SW480 (cell line): ENCODE results near the gene ANKRD6.
A peak's percentile ranks its signal among the peaks of the same experiment; 100 is the strongest.
"Not testable (repeated sequence)": the region's sequence is repeated elsewhere in the genome, so short reads cannot be mapped to it uniquely, and the experiment has no call there.

Experiments
- DNase-seq: peaks from one replicate; pipeline ENCODE4 v3.0.0-alpha.2; 2016; ENCODE audit warnings: low spot score

The ANKRD6 gene

DNA sequence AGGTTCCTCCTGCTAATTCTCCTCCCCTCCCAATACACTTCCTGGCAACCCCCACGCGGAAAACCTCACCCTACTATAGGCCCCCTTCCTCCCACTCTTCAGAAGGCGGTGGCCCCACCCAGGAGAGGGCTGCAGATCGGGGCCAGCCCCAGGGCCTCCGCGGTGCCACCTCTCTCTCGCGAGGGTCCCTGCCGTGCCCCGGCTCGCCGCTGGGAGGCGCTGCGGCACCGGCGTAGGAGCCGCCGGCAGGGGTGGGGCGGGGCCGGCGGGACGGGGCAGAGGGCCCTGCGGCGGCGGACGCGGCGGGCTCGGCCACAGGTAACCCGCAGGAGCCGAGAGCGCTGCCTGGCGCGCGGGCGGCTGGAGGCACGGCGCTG lies at the start of gene ANKRD6:
ANKRD6 (plus strand) TSS at position 278 of the 377 bp plus-strand sequence. CDS start 133,825 bp downstream, outside the sequence.
- DNase-seq = peak; percentile 35

DNA sequence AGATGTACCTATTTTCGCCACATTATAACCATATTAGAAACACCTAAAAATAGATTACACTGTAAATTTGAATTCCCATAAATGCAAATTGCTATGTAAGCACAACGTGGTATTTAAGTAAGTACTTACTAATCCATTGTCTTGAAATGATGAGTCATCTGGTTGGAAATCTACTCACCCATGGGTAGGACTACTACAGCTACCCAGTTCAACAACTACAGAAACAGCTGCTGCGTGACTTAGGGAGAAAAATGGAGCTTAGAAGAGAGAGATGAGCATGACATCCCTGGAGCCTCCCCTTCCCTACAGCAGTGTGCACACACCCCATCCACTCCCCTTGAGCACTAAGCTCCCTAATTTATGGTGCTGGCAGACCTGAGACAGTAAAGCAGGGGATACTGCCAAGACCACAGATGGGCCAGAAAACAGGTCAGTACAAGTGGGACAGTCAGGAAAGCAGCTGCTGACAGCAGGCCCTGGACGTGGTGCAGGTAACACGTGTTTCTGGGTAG lies 47.7 kb upstream of the ANKRD6 start:
- DNase-seq = no peak

DNA sequence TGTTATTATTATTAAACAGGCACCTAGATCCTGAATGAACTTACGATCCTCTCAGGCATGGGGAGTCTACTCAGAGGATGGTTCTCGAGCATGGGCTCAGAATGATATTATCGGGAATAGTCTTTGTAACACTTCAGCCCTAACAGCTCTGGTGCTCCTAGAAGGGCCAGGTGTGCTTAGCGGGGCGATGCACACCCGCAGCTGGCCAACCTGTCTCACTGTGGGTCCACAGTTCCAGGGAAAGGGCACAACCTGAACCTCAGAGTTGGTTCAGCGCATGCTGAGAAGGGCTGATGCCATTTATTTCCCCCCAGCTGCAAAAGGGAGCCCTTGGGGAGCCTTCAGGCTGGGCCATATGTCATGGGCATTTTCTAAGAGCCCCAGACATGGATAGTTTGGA lies 47.1 kb upstream of the ANKRD6 start:
- no peak for DNase-seq

DNA sequence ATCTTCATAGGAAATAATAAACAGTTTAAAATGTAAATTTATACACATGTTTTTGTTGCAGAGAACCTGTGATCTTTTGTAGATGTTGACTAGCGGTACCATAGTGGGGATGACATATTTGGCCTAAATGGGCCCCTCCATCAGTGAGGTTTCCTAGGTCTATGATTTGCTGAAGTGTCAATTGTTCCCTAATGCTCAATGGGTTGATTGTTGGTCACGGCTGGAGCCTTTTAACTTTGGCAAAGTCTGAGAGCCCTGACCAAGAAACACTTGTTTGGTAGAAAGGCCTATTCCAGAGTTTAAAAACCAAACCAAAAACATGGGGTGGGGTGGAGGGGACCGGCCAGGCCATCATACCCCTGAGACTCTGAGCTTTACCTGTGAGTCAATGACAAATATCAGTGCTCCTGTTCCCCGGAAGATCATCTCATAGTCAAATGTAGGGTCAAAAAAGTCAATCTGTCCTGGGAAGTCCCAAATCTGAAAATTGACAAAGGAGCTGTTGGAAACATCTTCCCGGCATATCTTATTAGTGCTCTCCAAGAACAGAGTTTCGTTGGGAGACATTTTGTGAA lies 45.9 kb upstream of the ANKRD6 start:
- no peak for DNase-seq

DNA sequence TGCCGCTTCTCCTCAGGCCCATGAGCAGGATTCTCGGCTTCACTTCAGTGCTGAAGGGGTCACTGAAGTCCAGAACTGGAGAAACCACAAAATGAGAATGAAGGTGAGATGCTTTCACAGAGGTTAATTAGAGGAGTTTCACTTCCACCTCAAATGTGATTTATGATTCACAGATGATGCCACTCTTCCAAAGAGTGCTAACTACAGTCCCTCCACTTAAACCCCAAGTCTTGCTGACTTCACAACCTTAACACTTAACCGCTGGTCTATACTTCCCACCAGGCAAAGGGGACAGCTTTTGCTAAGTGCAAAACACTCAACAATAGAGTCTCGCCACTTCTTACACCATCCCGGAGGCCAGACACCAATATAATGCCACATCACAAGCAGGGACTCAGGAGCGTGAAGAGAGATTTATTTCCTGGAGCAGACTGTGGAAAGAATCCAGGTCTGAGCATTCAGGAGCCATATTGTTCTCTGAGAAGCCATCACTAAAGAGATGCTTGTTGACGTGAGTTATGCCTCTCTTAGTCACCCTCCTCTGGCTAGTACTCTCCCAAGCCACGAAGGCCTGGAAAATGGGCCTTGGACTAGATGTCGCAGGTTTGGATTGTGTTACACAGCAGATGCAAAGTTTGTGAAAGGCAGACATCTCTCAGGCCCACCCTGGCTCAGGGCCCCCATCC lies 45.3 kb upstream of the ANKRD6 start:
- DNase-seq = no peak

DNA sequence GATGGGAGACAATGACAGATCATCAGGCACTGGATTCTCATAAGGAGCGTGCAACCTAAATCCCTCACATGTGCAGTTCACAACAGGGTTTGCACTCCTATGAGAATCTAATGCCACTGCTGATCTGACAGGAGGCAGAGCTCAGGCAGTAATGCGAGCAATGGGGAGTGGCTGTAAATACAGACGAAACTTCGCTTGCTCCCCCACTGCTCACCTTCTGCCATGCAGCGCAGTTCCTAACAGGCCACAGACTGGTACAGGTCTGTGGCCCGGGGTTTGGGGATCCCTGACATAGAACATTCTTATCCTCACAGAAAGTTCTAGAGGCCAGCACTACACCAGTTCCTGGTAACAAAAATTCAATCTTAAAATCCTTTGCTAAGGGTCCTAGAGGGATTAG lies 44.1 kb upstream of the ANKRD6 start:
- no peak for DNase-seq

DNA sequence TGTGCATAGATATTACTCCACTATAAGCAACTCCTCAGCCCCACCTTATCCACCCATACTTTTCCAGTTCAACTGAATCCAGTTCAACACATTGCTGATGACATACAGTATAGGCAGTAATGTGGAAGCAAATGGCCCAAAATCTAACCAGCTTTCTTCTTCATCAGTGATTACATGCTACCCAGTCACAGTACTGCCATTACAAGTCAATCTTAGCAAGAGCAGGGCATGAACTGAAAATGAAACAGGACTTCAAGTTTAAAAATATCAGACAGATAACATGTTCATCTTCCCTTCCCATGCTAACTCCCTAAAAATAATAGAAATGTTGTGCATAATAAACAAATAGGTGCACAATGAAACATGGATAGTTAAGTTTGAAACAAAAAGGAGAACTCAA lies 40.1 kb upstream of the ANKRD6 start:
- DNase-seq = no peak

DNA sequence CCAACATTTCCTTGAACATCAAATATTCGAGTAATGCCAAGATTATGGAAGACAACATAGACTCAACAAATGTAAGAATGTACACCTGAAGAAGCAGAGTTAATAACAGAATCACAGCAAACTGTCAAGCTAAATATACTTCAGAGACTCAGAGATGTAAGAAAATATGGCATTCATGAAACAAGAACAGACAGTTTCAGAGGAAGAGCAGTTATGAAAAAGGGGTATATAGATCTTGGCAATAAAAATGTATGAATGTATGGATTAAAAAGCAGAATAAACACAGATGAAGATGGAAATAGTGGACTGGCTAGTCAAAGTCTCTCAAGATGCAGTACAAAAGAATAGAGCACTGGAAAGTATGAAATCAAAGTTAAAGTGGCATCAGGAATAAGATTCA lies 39.3 kb upstream of the ANKRD6 start:
- DNase-seq = no peak

DNA sequence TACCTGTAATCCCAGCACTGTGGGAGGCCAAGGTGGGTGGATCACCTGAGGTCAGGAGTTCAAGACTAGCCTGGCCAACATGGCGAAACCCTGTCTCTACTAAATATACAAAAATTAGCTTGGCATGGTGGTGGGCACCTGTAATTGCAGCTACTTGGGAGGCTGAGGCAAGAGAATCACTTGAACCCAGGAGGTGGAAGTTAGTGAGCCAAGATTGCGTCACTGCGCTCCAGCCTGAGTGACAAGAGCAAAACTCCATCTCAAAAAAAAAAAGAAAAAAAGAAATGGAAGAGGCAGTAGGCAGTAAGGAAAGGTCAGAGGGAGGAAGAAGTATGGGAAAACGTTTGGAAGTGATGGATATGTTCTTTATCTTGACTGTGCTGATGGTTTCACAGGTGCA lies 35.1 kb upstream of the ANKRD6 start:
- DNase-seq = not testable (repeated sequence)

DNA sequence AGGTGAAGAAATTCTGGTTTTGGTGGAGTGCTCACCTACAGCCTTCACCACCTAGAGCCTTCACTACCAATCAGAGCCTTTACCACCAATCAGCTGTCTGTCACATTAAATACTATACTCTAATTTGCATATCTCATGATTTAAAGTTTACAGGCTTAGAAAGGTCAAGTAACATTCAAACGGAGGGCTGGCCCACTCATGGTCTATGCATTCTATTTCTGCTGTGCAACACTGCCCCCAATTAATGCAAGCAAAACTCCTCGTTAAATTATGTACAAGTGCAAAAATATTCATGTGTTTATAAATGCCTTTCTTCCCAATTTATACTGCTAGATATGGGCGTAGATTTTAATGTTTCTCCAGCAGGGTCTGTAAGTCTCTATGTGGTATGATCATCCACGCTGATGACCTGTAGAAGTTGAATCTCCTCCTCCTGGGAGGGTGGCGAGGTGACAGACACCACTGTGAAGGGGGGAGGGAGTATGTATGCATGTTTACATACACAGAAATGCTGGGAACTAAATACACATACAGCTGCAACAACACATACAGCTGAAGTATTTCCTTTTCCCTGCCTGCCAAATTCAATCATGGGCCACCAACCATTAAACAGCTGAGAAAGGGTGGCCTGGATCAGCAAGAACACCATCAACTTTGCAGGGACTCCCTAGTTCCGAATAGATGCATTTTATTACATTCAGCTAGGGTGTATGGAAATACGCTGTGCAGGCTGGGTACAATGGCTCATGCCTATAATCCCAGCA lies 34.0 kb upstream of the ANKRD6 start:
- DNase-seq = no peak

DNA sequence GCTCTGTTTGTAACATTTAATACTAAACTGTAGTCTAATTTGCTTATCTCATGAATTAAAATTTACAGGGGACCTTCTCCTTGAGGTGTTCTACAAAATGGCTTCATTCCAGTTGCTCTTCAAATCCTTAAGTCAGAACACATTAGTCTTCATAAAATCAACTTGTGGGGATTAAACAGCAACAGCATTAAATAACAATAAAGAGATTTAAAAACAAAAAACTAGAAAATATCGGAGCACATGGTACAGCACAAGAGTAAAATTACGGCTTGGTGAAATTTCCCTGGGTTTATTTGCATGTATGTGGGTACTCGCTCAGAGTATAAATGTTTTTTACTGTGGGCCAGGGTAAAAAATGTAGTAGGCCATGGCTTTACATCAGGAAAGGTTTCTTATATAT lies 32.9 kb upstream of the ANKRD6 start:
- no peak for DNase-seq

DNA sequence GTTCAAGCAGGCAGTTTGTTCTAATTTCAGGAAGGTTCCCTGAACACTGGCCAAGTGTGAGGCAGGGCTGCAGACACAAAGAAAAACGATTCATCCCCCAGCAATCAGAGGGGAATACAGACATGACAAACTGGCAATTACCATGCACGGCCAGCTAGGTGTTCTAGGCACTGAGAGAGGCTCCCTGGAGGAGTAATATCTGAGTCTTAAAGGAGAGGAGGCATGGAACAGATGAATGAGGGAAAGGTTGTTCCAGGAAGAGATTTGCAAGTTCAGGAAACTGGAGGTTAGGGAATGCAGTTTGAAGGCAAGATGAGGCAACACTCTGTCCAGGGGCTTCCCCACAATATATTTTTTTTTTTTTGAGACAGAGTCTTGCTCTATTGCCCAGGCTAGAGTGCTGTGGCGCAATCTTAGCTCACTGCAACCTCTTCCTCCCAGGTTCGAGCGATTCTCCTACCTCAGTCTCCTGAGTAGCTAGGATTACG lies 32.0 kb upstream of the ANKRD6 start:
- no peak for DNase-seq

DNA sequence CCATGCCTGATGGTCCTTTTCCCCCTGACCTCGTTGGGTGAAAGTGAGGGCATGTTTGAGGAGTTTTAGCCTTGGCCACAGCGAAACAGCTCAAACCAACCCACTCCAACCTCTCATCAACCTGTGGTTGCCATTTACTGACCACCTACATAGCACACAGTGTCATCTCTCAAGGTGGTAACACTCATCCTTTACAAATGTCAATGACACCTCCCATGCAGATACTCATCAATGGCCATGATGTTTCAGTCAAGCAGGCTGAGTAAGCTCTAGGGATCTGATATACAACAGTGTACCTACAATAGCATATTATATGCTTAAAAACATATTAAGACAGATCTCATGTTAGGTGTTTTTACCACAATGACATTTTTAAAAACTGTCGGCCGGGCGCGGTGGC lies 30.2 kb upstream of the ANKRD6 start:
- no peak for DNase-seq

DNA sequence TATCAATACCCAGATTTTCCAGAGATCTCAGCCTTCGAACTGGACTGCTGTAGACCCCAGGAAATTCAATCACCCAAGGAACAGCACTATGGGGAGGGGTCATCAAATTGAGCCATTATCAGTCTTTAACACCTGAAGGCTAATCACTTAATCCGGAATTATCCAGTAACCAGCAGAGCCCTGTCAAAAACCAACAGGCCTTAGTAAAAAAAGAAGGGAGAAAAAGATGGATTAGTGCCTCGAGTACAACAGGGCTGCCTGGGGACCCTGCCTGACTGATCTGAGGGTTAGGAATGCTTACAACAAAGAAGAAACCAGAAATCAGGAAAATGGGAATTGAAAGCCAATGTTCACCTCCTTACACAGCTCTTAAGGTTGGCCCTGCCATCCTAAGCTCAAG lies 28.4 kb upstream of the ANKRD6 start:
- DNase-seq = no peak

DNA sequence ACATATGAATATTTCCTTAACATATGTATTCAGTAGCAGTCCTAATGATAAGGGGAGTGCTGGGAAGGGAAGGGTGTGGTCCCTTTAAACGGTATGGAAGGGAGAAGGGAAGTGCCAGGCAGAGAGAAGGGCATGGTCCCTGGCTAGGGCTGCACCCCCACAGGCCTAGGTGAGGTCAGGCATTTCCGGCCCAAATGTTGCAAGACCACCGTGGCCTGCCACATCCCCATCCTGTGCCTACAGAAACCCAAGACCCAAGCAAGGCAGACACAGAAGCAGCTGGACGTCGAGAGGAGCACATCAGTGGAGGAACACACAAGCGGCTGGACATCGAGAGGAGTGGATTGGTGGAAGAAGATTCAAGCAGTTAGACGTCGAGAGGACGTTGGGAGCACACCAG lies 26.8 kb upstream of the ANKRD6 start:
- no peak for DNase-seq

DNA sequence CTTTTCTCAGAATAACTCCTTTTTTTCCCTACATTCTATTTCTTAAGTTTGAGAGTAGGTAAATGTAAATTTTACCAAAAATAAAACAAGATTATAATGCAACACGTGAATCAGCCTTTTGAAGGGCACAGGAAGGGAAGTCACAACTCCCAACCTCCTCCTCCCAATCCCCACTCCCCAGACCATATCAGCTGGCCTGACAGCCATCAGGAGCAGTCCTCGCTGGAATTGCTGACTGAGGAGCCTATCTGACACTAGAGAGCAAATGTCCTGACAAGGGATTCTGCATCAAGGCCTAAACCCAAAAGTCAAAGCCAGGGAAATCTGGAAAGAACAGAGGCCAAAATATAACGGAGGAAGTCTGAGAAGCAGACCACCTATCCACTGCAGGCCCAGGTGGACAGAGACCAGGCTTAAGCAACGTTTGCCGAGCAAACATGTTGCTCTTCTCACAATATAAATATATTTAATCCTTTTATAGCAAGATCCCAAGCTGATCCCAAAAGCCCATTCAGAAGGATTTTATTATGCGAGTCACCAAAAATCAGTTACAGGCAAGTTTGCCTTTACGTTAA lies 23.4 kb upstream of the ANKRD6 start:
- DNase-seq = no peak

DNA sequence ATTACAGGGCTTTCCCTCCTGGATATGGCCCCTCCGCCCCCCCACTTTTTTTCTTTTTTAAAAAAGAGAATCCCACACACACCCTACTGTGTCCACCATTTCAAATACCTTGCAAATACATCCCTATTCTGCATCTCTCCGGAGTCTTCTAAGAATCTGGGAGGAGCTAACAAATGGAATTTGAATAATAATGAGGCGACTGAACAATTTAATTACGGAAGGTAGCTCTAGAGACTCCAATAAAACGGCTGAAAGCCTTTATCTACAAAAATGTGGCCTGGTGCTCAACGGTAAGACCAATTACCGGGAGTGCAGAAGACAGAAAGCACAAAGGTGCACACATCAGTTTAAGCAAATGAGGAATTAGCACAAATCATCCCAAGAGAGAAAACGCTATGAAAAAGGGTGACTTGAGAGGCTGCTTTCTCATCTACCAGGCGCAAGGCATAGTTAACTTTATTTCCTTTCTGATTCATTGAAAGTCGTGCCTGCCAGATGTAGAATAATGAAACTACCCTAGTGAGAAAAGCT lies 22.7 kb upstream of the ANKRD6 start:
- DNase-seq = no peak

DNA sequence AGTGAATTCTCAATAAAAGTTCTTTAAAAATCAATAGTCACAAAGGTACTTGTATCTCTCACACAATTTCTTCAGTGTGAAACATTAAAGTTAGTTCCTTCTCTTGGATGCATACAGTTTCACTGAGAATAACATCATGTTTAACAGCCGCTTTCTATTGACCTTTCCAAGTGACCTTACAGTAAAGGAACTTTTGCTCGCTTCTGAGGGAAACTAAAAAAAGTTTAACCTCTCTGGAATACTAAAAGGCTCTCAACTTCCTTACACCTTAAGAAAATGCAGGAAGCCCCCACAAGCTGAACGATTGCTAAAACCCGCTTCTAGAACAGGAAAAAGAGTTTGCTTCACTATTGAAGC lies 22.2 kb upstream of the ANKRD6 start:
- DNase-seq = no peak

DNA sequence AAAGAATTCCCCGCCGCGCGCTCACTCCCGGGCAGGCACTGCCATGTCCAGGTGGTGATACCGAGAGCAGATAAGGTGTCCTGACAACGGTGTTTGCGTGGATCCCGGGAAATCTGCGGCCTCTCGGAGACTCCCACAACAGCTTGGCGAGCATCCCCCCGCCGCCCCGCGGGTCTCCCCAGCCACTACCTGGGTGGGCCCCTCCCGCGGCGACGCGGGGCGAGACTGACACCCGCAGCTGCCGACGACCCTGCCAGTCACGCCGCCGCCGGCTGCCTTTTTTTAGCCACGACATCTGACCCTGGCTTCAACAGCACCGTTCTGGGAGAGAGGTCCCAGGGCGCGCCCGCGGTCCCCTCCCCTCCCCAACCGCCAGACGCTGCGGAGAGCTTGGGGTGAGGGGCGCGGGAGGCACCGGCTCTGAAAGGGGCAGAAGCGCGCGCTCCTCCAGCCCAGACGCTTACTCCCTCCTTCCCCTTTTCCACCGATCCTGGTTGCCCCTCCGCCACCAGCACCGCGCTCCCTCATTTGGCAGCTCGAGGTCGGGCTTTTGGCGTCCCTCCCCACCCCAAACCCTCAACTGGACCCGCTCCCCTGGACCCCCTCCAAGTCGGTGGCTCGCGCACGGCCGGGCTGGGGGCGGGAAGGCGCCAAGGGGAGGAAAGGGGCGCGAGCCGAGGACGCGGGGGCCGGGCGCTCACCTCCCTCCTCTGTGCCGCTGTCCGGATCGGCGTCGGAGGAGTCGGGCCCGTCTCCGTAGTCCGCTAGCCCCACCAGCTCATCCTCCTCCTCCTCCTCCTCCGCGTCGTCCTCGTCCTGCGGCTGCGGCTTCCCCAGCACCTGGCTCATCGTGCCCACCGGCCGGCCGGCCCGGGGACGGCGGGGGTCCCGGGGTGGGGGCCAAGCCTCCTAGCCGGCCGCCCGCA lies 21.5 kb upstream of the ANKRD6 start:
- peak; percentile 39 for DNase-seq

DNA sequence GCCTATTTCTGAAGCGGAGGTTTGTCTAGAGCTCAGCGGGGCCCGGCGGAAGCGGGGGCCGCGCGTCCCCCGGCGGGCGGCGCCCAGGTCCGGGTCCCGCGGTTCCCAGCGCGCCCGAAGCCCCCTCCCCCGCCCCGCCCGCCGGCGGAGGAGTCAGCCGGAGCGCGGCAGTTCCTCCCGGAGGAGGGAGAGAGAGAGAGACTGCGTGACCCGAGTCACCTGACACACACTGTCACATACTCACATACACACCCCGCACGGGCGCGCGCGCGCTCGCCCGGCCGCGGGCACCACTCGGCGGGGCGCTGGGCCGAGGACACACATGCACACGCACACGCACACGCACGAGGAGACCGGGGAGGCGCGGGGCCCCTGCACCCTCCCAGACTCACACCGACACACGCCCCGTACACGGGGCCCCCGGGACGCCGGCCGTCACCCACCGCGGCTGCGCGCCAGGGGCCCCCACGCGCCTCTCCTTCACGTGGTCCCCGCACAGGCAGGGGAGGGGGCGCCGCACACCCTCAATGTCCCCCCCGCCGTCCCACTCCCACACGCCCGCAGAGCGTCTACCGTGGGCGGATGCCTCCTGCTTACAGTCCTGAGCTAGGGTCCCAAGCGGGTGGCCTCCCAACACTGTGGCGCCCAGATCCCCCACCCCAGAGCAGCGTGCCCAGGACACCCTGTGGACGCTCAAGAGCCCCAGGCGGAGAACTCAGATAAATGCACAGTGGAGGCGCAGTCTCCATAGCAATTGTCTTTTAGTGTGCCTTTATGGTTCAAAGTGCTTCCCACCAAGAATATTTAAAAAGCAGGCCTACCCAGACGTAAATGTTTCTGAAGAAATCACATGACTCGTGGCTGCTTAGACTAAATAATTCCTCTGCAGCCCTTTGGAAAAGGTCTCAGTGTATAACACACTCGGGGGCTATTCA lies 20.6 kb upstream of the ANKRD6 start, which contains the start of gene RRAGD:
RRAGD (minus strand) TSS at position 203 of the 935 bp plus-strand sequence. CDS start 280 bp downstream, outside the sequence.
- DNase-seq = peak; percentile 69
